CD4-positive, alpha-beta T cell treated with Interleukin-15 for 4 hours (primary cell): ENCODE results near the gene MRM2.

Experiments used
- DNase-seq: peaks from one replicate; pipeline ENCODE4 v3.0.0-alpha.2; 2020; ENCODE audit warnings: low spot score

The MRM2 gene

GRCh38 chr7:2222516-2222915 lies 19.5 kb downstream of the MRM2 start:
- DNase-seq, result no peak

GRCh38 chr7:2220954-2221353 lies 21.1 kb downstream of the MRM2 start:
- DNase-seq, result no peak

DNA sequence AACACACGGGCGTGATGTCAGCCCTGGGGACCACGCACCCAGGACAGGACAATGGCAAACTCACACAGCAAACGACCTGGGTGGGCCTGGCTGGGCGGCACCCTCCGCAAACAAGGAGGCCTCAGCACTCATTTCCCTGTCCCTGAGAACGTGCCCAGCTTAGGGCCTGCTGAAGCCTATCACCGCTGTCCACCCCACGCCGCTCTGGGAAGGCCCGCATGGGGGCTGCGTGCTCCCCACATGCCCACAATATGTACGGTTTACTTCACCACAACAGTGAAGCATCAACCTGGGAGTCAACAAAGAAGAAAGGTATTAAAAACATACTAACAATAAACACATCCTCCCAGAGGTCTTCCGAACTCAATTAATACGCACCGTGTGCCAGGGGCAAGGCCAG lies 21.5 kb downstream of the MRM2 start:
- DNase-seq, result no peak

DNA sequence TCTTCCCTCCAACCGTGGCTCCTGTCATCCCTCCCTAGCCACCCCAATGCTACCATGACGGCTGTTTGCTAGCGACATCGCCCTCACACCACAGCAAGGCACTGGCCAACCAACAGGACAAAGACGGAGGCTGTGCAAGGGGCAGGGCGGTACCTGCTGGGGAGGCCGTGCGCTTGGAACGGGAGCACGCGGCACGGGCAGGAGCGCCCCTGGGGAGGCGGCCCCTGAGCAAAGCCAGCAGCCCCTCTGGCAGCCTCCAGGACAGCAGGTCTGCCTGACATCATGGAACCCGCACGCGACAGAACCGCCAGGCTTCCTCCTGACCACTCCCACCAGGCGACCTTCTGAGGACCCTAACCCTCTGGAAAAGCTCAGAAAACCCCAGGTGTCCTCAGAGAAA lies 22.0 kb downstream of the MRM2 start:
- DNase-seq, result no peak

- no peak for DNase-seq
These were observed 22.4 kb downstream of the MRM2 start for GRCh38 chr7:2219606-2220005.

DNA sequence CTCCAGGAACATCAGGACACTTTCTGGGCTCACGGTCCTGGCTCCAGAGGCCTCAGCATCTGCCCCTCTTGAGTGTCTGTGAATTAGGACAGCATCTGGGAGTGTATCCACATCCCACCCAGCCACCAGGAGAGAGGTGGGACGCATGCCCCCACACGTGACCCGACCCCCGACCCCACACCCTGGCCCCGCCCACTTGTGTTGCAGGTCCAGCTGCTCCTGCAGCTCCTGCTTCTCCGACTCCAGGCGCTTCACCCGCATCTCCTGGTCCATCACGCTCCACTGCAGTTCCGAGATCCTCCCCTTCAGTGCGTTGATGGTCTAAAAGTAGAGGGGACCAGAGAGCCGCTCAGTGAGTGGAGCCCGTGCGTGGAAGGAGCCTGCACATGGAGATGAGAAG lies 22.9 kb downstream of the MRM2 start:
- DNase-seq, result no peak

DNA sequence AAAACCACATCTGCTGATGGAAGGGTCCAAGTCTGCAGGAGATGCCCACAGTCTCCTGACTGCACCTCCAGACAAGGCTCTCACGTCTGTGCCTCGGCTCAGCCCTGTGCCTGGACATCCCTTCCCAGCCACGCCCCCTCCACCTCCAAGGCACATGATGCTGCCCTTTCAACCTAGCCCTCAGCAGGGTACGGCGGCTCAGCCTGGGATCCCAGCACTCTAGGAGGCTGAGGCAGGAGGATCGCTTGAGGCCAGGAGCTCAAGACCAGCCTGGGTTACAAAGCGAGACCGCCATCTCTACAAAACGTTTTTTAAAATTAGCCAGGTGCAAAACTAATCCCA lies 23.6 kb downstream of the MRM2 start:
- DNase-seq, result no peak

DNA sequence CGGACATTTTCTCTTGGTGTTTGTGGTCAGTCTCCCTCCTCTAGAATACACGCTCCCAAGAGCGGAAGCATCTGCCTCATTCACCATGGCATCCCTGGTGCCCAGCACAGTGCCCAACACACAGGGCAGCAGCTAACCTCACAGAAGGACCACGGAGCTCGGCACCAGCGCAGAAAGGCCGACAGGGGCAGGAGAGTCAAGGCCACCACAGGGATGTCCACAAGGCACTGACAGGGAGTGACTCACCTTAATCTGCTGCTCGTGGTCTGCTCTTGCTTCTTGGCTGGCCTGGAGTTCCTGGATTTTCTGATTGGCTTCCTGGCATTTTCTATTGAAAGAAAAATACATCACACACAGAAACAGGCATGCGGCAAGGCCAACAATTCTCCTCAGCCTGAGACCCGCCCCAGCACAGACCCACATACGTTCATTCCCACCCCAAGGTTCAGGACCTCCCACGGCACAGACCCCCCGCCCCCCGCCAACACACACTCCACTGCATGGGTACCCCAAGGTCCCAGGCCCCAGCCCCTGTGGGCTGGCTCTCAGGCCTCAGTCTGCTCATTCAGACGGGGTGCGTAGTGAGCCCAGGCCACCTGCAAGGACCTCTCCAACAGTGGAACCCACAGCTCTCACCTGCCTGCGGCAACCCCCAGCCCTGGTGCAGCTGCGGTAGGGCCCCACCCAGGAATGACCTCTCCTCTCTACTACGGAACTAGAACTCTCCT lies 24.1 kb downstream of the MRM2 start:
- no peak for DNase-seq

DNA sequence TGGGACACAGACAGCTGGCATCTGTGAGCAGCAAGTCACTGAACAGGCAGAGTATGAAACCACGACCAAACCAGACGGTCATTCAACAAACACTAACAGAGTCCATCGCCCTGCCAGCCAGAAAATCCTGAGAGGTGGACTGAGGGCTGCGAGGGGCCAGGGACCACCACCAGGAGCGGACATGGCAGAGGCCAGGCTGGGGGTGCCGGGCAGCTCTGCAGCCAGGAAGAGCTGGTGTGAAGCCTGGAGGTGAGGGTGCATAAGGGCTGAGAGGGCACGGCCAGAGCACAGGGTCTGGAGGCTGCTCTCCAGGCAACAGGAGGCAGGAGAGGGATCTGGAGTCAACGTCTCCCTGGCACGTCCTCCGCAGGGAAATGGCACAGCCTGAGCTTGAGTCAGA lies 24.8 kb downstream of the MRM2 start:
- no peak for DNase-seq

DNA sequence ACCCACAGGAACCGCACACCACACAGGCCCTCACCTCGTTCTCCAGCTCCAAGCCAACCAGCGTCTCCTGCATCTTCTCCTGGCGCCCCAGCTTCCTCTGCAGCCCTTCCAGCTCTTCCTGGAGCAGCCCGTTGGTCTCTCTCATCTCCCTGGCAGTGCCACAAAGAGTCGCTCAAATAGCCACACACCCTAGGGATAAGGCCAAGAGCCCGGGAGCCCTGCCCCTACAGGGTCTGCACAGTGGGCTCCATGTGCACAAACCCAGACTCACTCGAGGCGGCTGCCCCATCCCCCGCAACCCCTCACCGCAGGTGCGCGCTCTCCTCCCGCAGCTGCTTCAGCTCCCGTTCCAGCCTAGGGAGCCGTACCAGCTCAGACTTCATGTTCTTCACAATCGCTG lies 26.2 kb downstream of the MRM2 start:
- DNase-seq, result no peak

DNA sequence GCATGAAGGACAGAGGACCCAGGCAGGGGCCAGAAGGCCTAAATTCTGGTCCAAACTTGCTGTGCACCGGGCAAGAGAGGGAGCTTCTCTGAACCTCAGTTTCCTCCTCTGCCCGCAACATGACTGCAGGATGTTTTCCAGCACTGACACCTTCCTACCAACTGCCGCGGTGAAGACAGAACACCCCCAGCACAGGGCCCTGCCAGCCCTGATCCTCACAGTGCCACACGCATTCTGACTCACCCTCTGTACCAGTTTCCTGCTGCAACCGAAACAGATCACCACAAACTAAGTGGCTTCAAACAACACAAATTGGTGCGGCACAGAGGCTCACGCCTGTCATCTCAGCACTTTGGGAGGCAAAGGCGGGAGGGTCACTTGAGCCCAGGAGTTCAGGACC lies 27.4 kb downstream of the MRM2 start:
- DNase-seq, result peak; percentile 12

- DNase-seq, result no peak
These were observed 28.3 kb downstream of the MRM2 start for GRCh38 chr7:2213551-2214215.

- DNase-seq, result no peak
These were observed 29.1 kb downstream of the MRM2 start for GRCh38 chr7:2212906-2213305.

DNA sequence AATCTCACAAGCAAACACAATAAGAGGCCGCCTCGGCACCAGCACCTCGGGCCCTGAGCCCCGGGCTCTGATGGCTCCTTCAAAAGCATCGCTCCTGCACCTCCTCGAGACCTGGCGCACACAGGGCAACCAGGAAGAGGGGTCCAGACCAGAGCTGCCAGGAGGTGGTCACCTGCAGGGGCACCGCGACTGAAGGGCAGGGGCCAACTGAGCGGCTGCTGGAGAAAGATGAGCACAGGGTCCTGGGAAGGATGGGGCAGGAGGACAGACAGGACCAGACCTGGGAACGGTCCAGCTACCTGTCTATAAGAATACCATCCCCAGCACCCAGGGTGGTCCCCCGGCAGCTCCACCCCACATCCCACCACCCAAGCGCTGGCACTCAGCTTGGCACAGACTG lies 30.1 kb downstream of the MRM2 start:
- DNase-seq, result no peak

DNA sequence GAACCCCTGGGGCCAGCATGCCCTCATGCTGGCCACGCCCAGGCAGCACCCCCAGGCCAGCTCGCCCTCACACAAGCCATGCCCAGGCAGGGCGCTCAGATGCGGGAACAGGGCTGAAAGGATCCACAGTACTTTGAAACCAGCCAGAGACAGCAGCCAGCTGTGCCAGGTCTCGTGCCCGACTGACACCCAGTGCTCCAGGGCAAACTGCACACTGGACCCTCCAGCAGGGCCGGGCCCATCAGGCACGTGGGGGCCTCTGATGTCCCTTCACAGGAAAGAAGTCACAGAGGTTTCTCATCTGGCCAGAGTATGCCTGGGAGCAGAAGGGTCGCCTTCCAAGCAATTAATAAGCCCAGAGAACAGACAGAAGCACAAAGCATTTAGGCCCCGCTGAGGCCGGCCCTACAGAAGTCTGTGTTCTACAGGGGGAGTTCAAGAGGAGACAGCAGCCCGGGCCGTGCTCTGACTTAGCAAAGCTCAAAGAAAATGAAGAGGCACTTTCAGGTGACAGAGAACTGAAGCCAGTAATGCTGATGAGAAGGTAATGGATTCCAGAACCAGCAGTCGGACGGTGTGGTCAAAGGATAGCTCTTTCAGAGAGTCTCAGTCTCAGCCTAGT lies 30.6 kb downstream of the MRM2 start:
- DNase-seq, result no peak

- DNase-seq, result no peak
These were observed 31.3 kb downstream of the MRM2 start for GRCh38 chr7:2210551-2211258.

DNA sequence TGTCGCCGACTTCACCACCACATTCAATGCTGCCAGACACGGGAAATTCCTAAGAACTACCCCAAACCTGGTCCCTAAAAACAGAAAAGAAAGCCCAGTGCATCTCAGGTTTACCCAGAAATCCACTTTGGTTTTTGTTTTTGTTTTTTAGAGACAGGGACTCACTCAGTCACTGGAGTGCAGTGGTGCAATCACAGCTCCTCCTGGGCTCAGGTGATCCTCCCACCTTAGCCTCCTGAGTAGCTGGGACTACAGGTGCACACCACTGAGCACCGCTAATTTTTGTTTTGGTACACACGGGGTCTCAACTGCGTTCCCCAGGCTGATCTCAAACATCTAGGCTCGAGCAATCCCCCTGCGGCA lies 32.1 kb downstream of the MRM2 start:
- DNase-seq, result no peak

DNA sequence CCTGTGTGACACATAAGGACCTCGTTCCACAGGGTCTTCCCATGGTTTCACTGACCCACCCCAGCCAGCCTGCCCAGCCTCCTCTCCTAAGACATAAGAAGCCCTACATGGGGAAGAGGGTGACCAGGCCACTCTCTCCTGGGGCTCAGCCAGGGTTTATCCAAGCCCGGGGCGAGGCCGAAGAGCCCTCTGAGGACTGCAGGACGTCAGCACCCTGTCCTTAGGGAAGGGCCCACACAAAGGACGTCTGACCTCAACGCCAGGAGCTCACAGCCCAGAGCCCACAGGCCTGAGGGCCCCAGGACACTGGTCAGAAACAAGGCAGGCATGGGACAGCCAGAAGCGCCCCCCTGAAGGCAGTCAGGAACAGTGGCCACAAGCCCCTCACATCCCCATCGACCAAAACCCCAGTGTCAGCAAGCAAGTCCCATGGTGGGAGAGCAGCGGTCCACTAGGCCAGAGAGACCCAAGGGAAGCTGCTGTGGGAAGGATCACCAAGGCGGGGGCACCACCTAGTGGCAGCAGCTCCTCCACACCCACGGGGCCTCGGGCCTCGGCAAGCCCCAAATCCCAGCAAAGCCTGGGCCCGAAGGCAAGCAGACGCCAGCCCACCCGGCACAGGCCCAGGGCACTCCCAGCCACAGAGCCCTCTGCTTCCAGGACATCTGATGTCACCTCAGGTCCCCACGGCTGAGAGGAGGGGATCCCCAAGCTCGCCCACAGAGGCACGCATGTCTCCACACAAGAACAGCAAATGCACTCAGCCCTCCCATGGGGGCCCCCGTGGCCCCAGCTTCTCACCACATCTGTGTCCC lies 32.7 kb downstream of the MRM2 start:
- DNase-seq, result peak; percentile 40

- DNase-seq, result no peak
These were observed 33.3 kb downstream of the MRM2 start for GRCh38 chr7:2208712-2209111.

DNA sequence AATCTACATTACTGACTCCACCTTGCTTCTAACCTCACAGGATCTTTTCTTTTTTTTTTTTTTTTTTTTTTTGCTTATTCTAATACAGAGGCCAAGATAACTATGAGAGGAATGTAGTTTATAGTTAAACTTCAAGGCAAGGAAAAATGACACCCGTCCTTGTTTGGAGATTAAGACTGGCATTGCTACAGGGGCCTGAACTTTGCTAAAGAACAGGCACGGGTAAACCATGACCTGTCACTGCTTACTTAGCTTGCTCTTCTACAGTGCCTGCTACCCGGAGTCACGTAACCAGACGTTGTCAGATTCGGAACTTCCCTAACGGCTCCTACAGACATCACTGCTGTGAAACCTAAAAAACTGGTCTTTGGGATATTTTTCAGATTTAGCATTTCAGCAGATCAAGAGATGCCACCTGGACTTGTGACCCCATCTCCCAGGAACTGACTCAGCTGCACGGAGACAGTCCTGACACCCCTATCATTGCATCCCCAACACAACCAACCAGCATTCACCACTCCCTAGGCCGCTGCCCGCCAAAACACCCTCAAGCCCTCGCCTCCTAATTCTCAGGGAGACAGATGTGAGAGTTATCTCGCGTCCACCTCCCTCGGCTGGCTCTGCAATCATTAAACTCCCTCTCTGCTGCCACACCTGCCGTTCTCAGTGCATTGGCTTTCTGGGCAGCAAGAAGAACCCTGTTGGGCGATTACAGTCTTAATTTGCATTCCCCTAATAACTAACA lies 36.8 kb downstream of the MRM2 start:
- no peak for DNase-seq

GRCh38 chr7:2204446-2204845 lies 37.6 kb downstream of the MRM2 start:
- no peak for DNase-seq
